GM12891 (cell line): ENCODE measurements around the gene UBXN2A.

Experiments
- POLR2A ChIP-seq: IDR thresholded peaks from 2 replicates; pipeline ENCODE4 v1.6.1; 2011; ENCODE audit warnings: low read depth, low read length, control low read depth
- POLR2AphosphoS5 ChIP-seq: IDR thresholded peaks from 2 replicates; pipeline ENCODE4 v1.6.1; 2011; ENCODE audit warnings: low read depth, low read length, control low read depth
- SPI1 ChIP-seq: IDR thresholded peaks from 2 replicates; pipeline ENCODE4 v1.6.1; 2011; ENCODE audit warnings: low read depth, low read length, control low read depth
- TAF1 ChIP-seq: IDR thresholded peaks from 2 replicates; pipeline ENCODE4 v1.6.1; 2011; ENCODE audit warnings: low read depth, low read length, control low read depth

DNA sequence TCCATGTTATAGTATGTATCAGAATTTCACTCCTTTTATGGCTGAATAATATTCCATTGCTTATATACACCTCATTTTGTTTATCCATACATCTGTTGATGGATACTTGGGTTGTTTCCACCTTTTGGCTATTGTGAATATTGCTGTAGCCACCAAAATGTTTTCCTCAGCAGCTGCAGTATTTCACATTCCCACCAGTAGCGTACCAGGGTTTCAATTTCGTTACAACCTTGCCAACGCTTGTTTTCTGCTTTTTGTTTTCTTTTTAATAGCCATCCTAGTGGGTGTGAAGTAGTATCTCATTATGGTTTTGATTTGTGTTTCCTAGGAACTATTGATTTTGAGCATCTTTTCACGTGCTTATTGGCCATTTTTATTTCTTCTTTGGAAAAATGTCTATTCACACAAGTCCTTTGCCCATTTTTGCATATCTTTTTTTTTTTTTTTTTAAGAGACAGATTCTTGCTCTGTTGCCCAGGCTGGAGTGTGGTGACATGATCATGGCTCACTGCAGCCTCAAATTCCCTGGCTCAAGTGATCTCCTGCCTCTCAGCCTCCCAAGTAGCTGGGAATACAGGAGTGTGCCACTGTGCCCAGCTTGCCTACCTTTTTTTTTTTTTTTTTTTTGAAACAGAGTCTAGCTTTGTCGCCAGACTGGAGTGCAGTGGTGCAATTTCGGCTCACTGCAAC lies 14.2 kb downstream of the UBXN2A start:
- no peak for TF ChIP-seq POLR2AphosphoS5
- no peak for TF ChIP-seq POLR2A
- TF ChIP-seq TAF1: no peak
- no peak for TF ChIP-seq SPI1
